HepG2 (cell line): ENCODE measurements around the gene ANKRD12. TPM values are rescaled to one million over a fixed set of nuclear protein-coding genes. Genes with fewer than 3 reads are reported as not detected.
A peak's percentile ranks its signal among the peaks of the same experiment; 100 is the strongest.

Experiments used
- AGO2 ChIP-seq: fragments of 200-400 bp; formaldehyde crosslinking; optimal IDR thresholded peaks from 2 replicates; pipeline ENCODE3; 2017; ENCODE audit warnings: mild to moderate bottlenecking, low read depth, low read length, moderate library complexity
- BCL3 ChIP-seq: sonication (generic); formaldehyde crosslinking; IDR thresholded peaks from 2 replicates; pipeline ENCODE4 v1.5.1; 2020; ENCODE audit warnings: mild to moderate bottlenecking, missing genetic modification reagents, moderate library complexity
- IKZF4 ChIP-seq: sonication (generic); formaldehyde crosslinking; IDR thresholded peaks from 2 replicates; pipeline ENCODE4 v1.5.1; 2020; ENCODE audit warnings: borderline replicate concordance, mild to moderate bottlenecking, low read depth, missing genetic modification reagents; ENCODE audit errors: not compliant biosample characterization
- IRF9 ChIP-seq: sonication (generic); formaldehyde crosslinking; IDR thresholded peaks from 2 replicates; pipeline ENCODE4 v1.8.0; 2022; ENCODE audit warnings: missing genetic modification reagents, mild to moderate bottlenecking, borderline replicate concordance
- KLF16 ChIP-seq, 2 experiments: sonication (generic) in 1 of 2; formaldehyde crosslinking in 1 of 2; IDR thresholded peaks; 2 replicates each; pipeline versions ENCODE4 v1.6.1 to v1.8.0; 2016 to 2023; ENCODE audit warnings: missing genetic modification reagents in 2 of 2, missing compliant biosample characterization in 1 of 2
- LRRFIP1 ChIP-seq: sonication (generic); formaldehyde crosslinking; conservative IDR thresholded peaks from 2 replicates; pipeline ENCODE4 v1.4.0; 2020; ENCODE audit warnings: missing genetic modification reagents
- MTF2 ChIP-seq: sonication (generic); formaldehyde crosslinking; IDR thresholded peaks from 2 replicates; pipeline ENCODE4 v1.5.0; 2020; ENCODE audit warnings: missing genetic modification reagents, borderline replicate concordance
- NFKB2 ChIP-seq: sonication (generic); formaldehyde crosslinking; IDR thresholded peaks from 2 replicates; pipeline ENCODE4 v1.4.0; 2020; ENCODE audit warnings: missing genetic modification reagents, borderline replicate concordance
- RORA ChIP-seq: sonication (generic); formaldehyde crosslinking; IDR thresholded peaks from 2 replicates; pipeline ENCODE4 v1.5.0; 2020; ENCODE audit warnings: mild to moderate bottlenecking, missing genetic modification reagents, moderate library complexity
- SKIL ChIP-seq: sonication (generic); formaldehyde crosslinking; IDR thresholded peaks from 2 replicates; pipeline ENCODE4 v1.8.0; 2022; ENCODE audit warnings: missing genetic modification reagents, mild to moderate bottlenecking, moderate library complexity, borderline replicate concordance
- TFDP1 ChIP-seq: IDR thresholded peaks from 2 replicates; pipeline ENCODE4 v1.6.1; 2016; ENCODE audit warnings: missing compliant biosample characterization, missing genetic modification reagents, borderline replicate concordance
- ZBTB33 ChIP-seq: sonication (generic); formaldehyde crosslinking; IDR thresholded peaks from 2 replicates; pipeline ENCODE4 v1.4.0; 2020; ENCODE audit warnings: missing genetic modification reagents
- ZNF292 ChIP-seq: sonication (generic); formaldehyde crosslinking; IDR thresholded peaks from 2 replicates; pipeline ENCODE4 v1.8.1; 2022; ENCODE audit warnings: mild to moderate bottlenecking, low read depth, missing genetic modification reagents, borderline replicate concordance
- ZNF552 ChIP-seq: sonication (generic); formaldehyde crosslinking; IDR thresholded peaks from 2 replicates; pipeline ENCODE4 v1.9.0; 2022; ENCODE audit warnings: missing genetic modification reagents, mild to moderate bottlenecking, borderline replicate concordance
- ZNF879 ChIP-seq: sonication (generic); formaldehyde crosslinking; IDR thresholded peaks from 2 replicates; pipeline ENCODE4 v1.8.1; 2023; ENCODE audit warnings: missing genetic modification reagents
- ZSCAN22 ChIP-seq: sonication (generic); formaldehyde crosslinking; IDR thresholded peaks from 2 replicates; pipeline ENCODE4 v1.4.0; 2020; ENCODE audit warnings: mild to moderate bottlenecking, missing genetic modification reagents
- polyA plus RNA-seq, 8 experiments: library from polyadenylated mRNA; depleted of rRNA in 3 of 8; stranded (reverse) in 7 of 8; unstranded in 1 of 8; fragments of >200 nt; fragmentation: Illumina TruSeq in 4 of 8; extraction: Trizol in 4 of 8; gene quantifications; 2 replicates each; pipeline versions ENCODE4 v1.2.1 to v1.2.3, GENCODE V29; 2011 to 2016; ENCODE audit warnings: low read depth in 4 of 8, missing spikeins in 1 of 8, mixed read lengths in 1 of 8; ENCODE audit not compliant: insufficient read depth in 1 of 8
- total RNA-seq, 5 experiments: library from RNA; depleted of rRNA; stranded (reverse); fragments of >200 nt; fragmentation: Illumina TruSeq; extraction: Trizol; gene quantifications; 2 replicates each; pipeline ENCODE4 v1.2.3, GENCODE V29; 2016; ENCODE audit warnings: low read depth in 1 of 5

Gene ANKRD12
- total and polyA plus RNA-seq, 2 of the 13 experiments (the other 11 are each of a cell fraction or from before 2014, with no cell fraction given) = 6.0 to 23.2 TPM

- peak; percentile 50; the same call in 1 of the 2 replicates for TF ChIP-seq TFDP1 (CRISPR knock-in tag)
- no peak for TF ChIP-seq ZNF552 (CRISPR knock-in tag)
- no peak; a peak in 1 of 4 replicates for TF ChIP-seq KLF16 (CRISPR knock-in tag; IDR thresholded peaks at IDR 0.05)
- no peak for TF ChIP-seq RORA (CRISPR knock-in tag)
- no peak for TF ChIP-seq ZBTB33
- TF ChIP-seq ZSCAN22 (CRISPR knock-in tag) = no peak
- TF ChIP-seq MTF2 (CRISPR knock-in tag) = no peak
- TF ChIP-seq LRRFIP1 (CRISPR knock-in tag) = no peak; the same call in 1 of the 2 replicates
- TF ChIP-seq IRF9 (CRISPR knock-in tag) = 0 out of 2 replicates have a peak, but pooled peaks have one; percentile 57
- peak; percentile 21; the same call in 1 of the 2 replicates for TF ChIP-seq ZNF292
- TF ChIP-seq ZNF879 (CRISPR knock-in tag) = peak; percentile 96; the same call in 1 of the 2 replicates
- peak; percentile 72; the same call in 1 of the 2 replicates for TF ChIP-seq SKIL (CRISPR knock-in tag)
- TF ChIP-seq NFKB2 (CRISPR knock-in tag) = no peak; the same call in 1 of the 2 replicates
- 0 out of 2 replicates have a peak, but pooled peaks have one; percentile 31 for TF ChIP-seq BCL3 (CRISPR knock-in tag)
- no peak for TF ChIP-seq IKZF4
- peak; percentile 97 for TF ChIP-seq AGO2
Observed at GRCh38 chr18:9136315-9137155, at the start of gene ANKRD12 (continued).
